ENCODE data around the gene TFDP2.
"Not testable (repeated sequence)": the region's sequence is repeated elsewhere in the genome, so short reads cannot be mapped to it uniquely, and the experiment has no call there.

The TFDP2 gene

GRCh38 chr3:142019794-142020320 lies 129.5 kb downstream of the TFDP2 start:
- no peak for DNase-seq (ENCODE audit: low spot score)

GRCh38 chr3:142013993-142014392 lies 135.4 kb downstream of the TFDP2 start:
- no peak for DNase-seq (ENCODE audit: low spot score)

- DNase-seq (ENCODE audit: low spot score), result peak; percentile 35
These were observed 135.9 kb downstream of the TFDP2 start for GRCh38 chr3:142013326-142013980.

GRCh38 chr3:142009029-142009428 lies 140.3 kb downstream of the TFDP2 start:
- DNase-seq (ENCODE audit: low spot score), result no peak

GRCh38 chr3:142007710-142008399 lies 141.5 kb downstream of the TFDP2 start:
- no peak for DNase-seq (ENCODE audit: low spot score)

- DNase-seq (ENCODE audit: low spot score), result not testable (repeated sequence)
These were observed 144.4 kb downstream of the TFDP2 start for GRCh38 chr3:142004957-142005356.

GRCh38 chr3:142004025-142004424 lies 145.3 kb downstream of the TFDP2 start:
- DNase-seq (ENCODE audit: low spot score), result no peak

GRCh38 chr3:142003291-142003690 lies 146.1 kb downstream of the TFDP2 start:
- DNase-seq (ENCODE audit: low spot score), result no peak

- DNase-seq (ENCODE audit: low spot score), result no peak
These were observed 148.9 kb downstream of the TFDP2 start for GRCh38 chr3:142000325-142000870.

GRCh38 chr3:141998669-141999290 lies 150.6 kb downstream of the TFDP2 start:
- DNase-seq (ENCODE audit: low spot score), result peak; percentile 36

- DNase-seq (ENCODE audit: low spot score), result no peak
These were observed 152.9 kb downstream of the TFDP2 start for GRCh38 chr3:141996437-141996836.

GRCh38 chr3:141994856-141995255 lies 154.5 kb downstream of the TFDP2 start:
- DNase-seq (ENCODE audit: low spot score), result peak; percentile 13

GRCh38 chr3:141992512-141992911 lies 156.8 kb downstream of the TFDP2 start:
- DNase-seq (ENCODE audit: low spot score), result no peak

- no peak for DNase-seq (ENCODE audit: low spot score)
These were observed 162.7 kb downstream of the TFDP2 start for GRCh38 chr3:141986548-141987107.

- DNase-seq (ENCODE audit: low spot score), result no peak
These were observed 168.3 kb downstream of the TFDP2 start for GRCh38 chr3:141981084-141981483.

GRCh38 chr3:141979050-141979671 lies 170.2 kb downstream of the TFDP2 start:
- DNase-seq (ENCODE audit: low spot score), result peak; percentile 17

GRCh38 chr3:141974777-141975176 lies 174.6 kb downstream of the TFDP2 start:
- not testable (repeated sequence) for DNase-seq (ENCODE audit: low spot score)

- DNase-seq (ENCODE audit: low spot score), result no peak
These were observed 176.9 kb downstream of the TFDP2 start for GRCh38 chr3:141972399-141972798.

- DNase-seq (ENCODE audit: low spot score), result no peak
These were observed 177.8 kb downstream of the TFDP2 start for GRCh38 chr3:141971571-141971970.

- no peak for DNase-seq (ENCODE audit: low spot score)
These were observed 179.6 kb downstream of the TFDP2 start for GRCh38 chr3:141969711-141970110.

- DNase-seq (ENCODE audit: low spot score), result no peak
These were observed 183.9 kb downstream of the TFDP2 start for GRCh38 chr3:141965471-141965870.

- no peak for DNase-seq (ENCODE audit: low spot score)
These were observed 186.0 kb downstream of the TFDP2 start for GRCh38 chr3:141963301-141963700.
